Amniotic stem cell (primary cell): Measurements from ENCODE around the gene PSME3IP1.
"Not testable (repeated sequence)": the region's sequence is repeated elsewhere in the genome, so short reads cannot be mapped to it uniquely, and the experiment has no call there.

Source experiments
- DNase-seq: peaks from one replicate; lab custom pipeline; 2025; lab: John Stamatoyannopoulos, UW

PSME3IP1 gene

GRCh38 chr16:57125376-57125775, 60.5 kb downstream of the PSME3IP1 start:
- no peak for DNase-seq

DNA sequence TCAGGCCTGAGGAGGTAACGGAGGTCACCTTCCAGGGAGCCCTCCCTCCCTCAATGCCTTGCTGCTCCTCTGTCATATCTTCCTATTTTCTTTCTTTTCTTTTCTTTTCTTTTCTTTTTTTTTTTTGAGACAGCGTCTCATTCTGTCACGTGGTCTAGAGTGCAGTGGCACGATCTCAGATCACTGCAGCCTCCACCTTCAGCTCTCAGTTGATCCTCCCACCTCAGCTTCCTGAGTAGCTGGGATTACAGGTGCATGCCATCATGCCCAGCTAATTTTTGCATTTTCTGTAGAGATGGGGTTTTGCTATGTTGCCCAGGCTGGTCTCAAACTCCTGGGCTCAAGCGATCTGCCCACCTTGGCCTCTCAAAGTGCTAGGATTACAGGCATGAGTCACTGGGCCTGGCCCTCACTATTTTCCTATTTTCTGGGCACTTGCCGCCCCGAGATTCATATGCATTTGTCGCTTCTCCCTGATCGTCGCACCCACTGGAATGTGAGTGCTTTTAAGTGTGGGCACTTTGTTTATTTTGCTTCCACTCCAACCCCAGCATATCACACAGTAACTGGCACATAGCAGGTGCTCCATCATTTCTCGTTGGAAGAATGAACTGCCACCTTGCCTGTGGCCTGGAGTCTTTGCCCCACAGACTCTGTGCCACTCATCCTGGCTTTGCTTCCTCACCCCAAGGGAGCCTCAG, 61.7 kb downstream of the PSME3IP1 start:
- DNase-seq = no peak

- DNase-seq = no peak
These were observed 62.4 kb downstream of the PSME3IP1 start for GRCh38 chr16:57123216-57123973.

- no peak for DNase-seq
These were observed 67.3 kb downstream of the PSME3IP1 start for GRCh38 chr16:57118461-57119084.

GRCh38 chr16:57115514-57116182, 70.2 kb downstream of the PSME3IP1 start:
- DNase-seq = no peak

DNA sequence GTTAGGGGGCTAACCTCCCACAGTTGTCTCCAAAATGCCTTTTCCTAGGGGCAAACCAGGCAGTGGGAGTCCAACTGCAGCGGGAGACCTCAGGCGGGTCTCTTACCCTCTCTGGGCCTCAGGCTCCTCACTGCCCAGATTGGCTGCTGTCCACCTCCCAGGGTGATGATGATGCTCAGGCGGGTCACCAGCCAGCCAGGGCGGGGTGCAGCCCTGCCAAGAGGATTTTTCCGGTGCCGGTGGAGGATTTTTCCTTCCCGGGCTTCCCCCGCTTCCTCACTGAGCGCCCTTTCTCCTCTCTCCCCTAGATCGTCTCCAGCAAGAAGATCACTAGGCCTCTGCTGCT, 70.7 kb downstream of the PSME3IP1 start:
- no peak for DNase-seq

- DNase-seq = no peak
These were observed 72.2 kb downstream of the PSME3IP1 start for GRCh38 chr16:57113664-57114063.

DNA sequence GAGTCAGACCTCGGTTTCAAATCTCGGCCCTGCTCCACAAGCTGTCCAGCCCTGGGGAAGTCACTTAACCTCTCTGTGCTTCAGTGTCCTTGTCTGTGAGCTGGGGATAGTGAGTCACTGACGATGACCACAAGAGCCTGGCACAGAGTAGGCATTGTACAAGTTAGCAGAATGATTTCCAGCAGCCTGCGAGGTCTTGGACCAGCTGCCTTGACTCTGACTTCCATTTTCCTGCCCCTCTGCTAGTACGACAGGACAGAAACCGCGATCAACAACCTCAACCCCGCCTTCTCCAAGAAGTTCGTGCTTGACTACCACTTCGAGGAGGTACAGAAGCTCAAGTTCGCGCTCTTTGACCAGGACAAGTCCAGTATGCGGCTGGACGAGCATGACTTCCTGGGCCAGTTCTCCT, 72.8 kb downstream of the PSME3IP1 start:
- DNase-seq = no peak

- no peak for DNase-seq
These were observed 73.3 kb downstream of the PSME3IP1 start for GRCh38 chr16:57112403-57113041.

GRCh38 chr16:57111420-57111819, 74.4 kb downstream of the PSME3IP1 start:
- no peak for DNase-seq

DNA sequence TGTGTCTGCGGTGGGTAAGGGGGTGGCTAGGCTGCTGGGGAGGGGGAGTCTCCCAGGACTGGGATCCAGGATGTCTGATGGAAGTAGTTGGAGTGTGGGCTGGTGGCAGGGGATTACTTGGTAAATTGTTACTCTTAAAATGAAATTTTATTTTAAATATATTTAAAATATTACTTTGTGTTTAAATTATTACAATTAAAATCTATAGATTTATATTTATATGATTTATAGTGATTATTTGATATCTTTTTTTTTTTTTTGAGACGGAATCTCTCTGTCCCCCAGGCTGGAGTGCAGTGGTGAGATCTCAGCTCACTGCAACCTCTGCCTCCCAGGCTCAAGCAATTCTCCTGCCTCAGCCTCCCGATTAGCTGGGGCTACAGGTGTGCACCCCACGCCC, 74.9 kb downstream of the PSME3IP1 start:
- DNase-seq = no peak

- not testable (repeated sequence) for DNase-seq
These were observed 76.4 kb downstream of the PSME3IP1 start for GRCh38 chr16:57109259-57110105.

- no peak for DNase-seq
These were observed 77.4 kb downstream of the PSME3IP1 start for GRCh38 chr16:57108432-57108831.

- DNase-seq = no peak
These were observed 78.4 kb downstream of the PSME3IP1 start for GRCh38 chr16:57107321-57107922.

DNA sequence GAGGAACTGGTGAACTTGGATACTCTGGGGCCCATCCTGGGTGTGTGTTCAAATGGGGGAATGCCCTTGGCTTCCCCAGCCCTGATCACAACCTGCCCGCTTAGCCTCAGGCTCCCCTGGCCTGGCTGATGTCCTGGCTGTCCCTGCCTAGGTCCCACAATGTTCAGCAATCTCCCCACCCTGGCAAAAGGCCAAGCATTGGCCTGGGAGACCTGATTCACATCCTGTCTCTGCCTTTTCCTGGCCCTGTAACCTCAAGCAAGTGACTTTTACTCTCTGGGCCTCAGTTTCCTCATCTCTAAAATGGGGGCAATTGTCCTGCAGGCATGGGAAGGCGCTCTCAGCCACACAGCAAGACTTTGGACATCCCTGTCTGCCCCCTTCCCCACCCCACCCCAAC, 79.1 kb downstream of the PSME3IP1 start:
- no peak for DNase-seq

- no peak for DNase-seq
These were observed 80.7 kb downstream of the PSME3IP1 start for GRCh38 chr16:57105184-57105583.

- DNase-seq = no peak
These were observed 81.1 kb downstream of the PSME3IP1 start for GRCh38 chr16:57104706-57105105.

- DNase-seq = no peak
These were observed 82.7 kb downstream of the PSME3IP1 start for GRCh38 chr16:57102888-57103851.
